ENCODE results near the gene ARHGEF26.
"Not testable (repeated sequence)": the region's sequence is repeated elsewhere in the genome, so short reads cannot be mapped to it uniquely, and the experiment has no call there.

ARHGEF26 gene

GRCh38 chr3:154086286-154086685, 34.9 kb upstream of the ARHGEF26 start:
- no peak overlapping the region for H3K4me3 ChIP-seq
- DNase-seq (ENCODE audit: low spot score), result no peak
- H3K27ac ChIP-seq, result no peak overlapping the region
- TF ChIP-seq, protein P1, sequence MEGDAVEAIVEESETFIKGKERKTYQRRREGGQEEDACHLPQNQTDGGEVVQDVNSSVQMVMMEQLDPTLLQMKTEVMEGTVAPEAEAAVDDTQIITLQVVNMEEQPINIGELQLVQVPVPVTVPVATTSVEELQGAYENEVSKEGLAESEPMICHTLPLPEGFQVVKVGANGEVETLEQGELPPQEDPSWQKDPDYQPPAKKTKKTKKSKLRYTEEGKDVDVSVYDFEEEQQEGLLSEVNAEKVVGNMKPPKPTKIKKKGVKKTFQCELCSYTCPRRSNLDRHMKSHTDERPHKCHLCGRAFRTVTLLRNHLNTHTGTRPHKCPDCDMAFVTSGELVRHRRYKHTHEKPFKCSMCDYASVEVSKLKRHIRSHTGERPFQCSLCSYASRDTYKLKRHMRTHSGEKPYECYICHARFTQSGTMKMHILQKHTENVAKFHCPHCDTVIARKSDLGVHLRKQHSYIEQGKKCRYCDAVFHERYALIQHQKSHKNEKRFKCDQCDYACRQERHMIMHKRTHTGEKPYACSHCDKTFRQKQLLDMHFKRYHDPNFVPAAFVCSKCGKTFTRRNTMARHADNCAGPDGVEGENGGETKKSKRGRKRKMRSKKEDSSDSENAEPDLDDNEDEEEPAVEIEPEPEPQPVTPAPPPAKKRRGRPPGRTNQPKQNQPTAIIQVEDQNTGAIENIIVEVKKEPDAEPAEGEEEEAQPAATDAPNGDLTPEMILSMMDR (IDR thresholded peaks at IDR 0.05), result no peak

GRCh38 chr3:154087756-154088480, 33.3 kb upstream of the ARHGEF26 start:
- H3K27ac ChIP-seq; DNase-seq (ENCODE audit: low spot score): not testable (repeated sequence)

GRCh38 chr3:154089421-154090420, 31.5 kb upstream of the ARHGEF26 start:
- Histone ChIP-seq H3K4me3 (no peak overlapping the region), H3K27ac (no peak overlapping the region)
- no peak for DNase-seq (ENCODE audit: low spot score)
- TF ChIP-seq, protein P1 (IDR thresholded peaks at IDR 0.05), result no peak

More at GRCh38 chr3:154087756-154088480, 33.3 kb upstream of the ARHGEF26 start:
- not testable (repeated sequence) for H3K4me3 ChIP-seq

DNA sequence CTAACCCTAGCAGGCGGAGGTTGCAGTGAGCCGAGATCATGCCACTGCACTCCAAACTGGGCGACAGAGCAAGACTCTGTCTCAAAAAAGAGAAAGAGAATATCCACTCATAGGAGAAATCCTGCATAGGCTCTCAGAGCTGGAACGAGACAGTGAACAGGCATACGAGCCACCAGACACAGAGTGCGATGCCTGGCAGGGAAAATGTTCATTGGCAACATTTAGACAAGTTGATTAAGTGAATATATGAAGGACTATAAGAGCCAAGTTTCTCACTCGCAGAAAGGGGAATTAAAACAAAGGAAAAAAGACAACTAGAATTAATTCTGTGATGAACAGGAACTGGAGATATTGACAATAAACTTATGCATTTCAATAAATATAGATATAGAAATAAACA, 27.1 kb upstream of the ARHGEF26 start:
- TF ChIP-seq, protein P1 (IDR thresholded peaks at IDR 0.05), result no peak
- no peak for DNase-seq (ENCODE audit: low spot score)
- H3K4me3 ChIP-seq, result no peak overlapping the region
- H3K27ac ChIP-seq, result no peak overlapping the region

DNA sequence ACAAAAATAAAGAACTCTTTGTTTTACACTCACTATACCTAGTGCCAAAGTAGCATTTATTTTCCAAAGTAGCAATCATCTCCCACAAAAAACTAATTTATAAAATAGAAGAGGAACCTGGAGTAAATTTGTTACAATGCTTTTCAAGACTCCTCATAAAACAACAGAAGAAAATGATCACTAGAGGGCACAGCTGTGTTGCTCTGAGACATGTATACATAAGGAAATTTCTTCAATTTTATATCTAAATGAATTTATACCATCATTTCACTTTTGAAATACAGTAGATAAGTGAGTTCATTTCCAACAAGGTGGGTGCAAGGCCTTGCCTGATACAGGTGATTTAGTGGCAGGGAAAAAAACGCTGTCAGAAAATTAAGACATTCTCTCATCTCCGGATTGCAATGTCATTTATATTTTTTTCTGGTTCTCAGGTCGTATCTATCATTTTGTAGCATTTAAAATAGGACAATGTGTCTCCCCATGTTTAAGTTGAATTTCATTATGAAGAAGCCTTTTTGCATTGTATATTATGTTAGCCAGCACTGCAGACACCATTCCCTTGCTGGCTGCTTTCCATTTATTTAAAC, 25.3 kb upstream of the ARHGEF26 start:
- DNase-seq (ENCODE audit: low spot score), result no peak
- H3K4me3 ChIP-seq, result no peak overlapping the region
- no peak overlapping the region for H3K27ac ChIP-seq
- TF ChIP-seq, protein P1 (IDR thresholded peaks at IDR 0.05), result no peak

DNA sequence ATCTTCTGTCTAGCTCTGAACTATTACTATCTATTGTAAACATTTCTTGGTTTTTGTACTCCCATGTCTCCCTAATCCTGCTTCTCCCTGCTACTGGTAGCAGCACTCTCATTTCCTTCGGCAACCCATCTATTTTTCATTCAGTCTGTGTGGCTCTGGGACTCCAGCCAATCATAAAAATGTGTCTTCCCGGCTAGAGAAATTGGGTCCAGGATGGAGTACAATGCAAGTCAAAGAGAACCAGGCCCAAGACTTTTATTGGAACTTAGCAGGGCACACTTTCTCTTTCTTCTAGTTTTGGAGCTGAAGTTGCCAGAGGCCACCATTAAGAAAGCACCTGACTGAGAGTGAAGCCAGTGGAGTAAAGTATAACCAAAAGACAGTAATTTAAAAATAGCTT, 22.8 kb upstream of the ARHGEF26 start:
- Histone ChIP-seq H3K4me3 (no peak overlapping the region), H3K27ac (no peak overlapping the region)
- TF ChIP-seq, protein P1 (IDR thresholded peaks at IDR 0.05), result no peak
- DNase-seq (ENCODE audit: low spot score), result no peak

GRCh38 chr3:154100556-154100955, 20.6 kb upstream of the ARHGEF26 start:
- Histone ChIP-seq H3K4me3 (no peak overlapping the region), H3K27ac (no peak overlapping the region)
- TF ChIP-seq, protein P1 (IDR thresholded peaks at IDR 0.05), result no peak
- no peak for DNase-seq (ENCODE audit: low spot score)

All from coronary artery (tissue), 2 donors.